HG03095 (cell line): ENCODE results near the gene ELAVL4.

ENCODE experiments used
- ATAC-seq: cut with Tn5 transposase; IDR thresholded peaks from one replicate; pipeline ENCODE4 v1.9.1; 2021; ENCODE audit warnings: moderate library complexity; ENCODE audit not compliant: unreplicated experiment

The ELAVL4 gene

GRCh38 chr1:50108497-50109059 is at the start of gene ELAVL4:
ELAVL4 (plus strand) TSS chr1:50108920; CDS start chr1:50109190, 270 bp downstream.
- no peak for ATAC-seq

- ATAC-seq: no peak
Observed at GRCh38 chr1:50060279-50060678, 48.4 kb upstream of the ELAVL4 start.

GRCh38 chr1:50066806-50067205 is 41.9 kb upstream of the ELAVL4 start:
- ATAC-seq: no peak

GRCh38 chr1:50074931-50075330 is 33.8 kb upstream of the ELAVL4 start:
- no peak for ATAC-seq

- ATAC-seq: no peak
Observed at GRCh38 chr1:50077273-50077672, 31.4 kb upstream of the ELAVL4 start.

- ATAC-seq: no peak
Observed at GRCh38 chr1:50080904-50081586, 27.7 kb upstream of the ELAVL4 start.

- no peak for ATAC-seq
Observed at GRCh38 chr1:50084389-50084788, 24.3 kb upstream of the ELAVL4 start.

GRCh38 chr1:50091068-50091467 is 17.7 kb upstream of the ELAVL4 start:
- ATAC-seq: no peak

GRCh38 chr1:50095716-50096115 is 13.0 kb upstream of the ELAVL4 start:
- no peak for ATAC-seq

- no peak for ATAC-seq
Observed at GRCh38 chr1:50097021-50097679, 11.6 kb upstream of the ELAVL4 start.

GRCh38 chr1:50097791-50098190 is 10.9 kb upstream of the ELAVL4 start:
- no peak for ATAC-seq

- ATAC-seq: no peak
Observed at GRCh38 chr1:50098591-50099021, 10.1 kb upstream of the ELAVL4 start.

GRCh38 chr1:50099654-50100053 is 9.1 kb upstream of the ELAVL4 start:
- no peak for ATAC-seq

GRCh38 chr1:50103615-50104081 is 5.1 kb upstream of the ELAVL4 start:
- no peak for ATAC-seq

- ATAC-seq: no peak
Observed at GRCh38 chr1:50105433-50105832, 3.3 kb upstream of the ELAVL4 start.

- no peak for ATAC-seq
Observed at GRCh38 chr1:50106095-50106761, 2.5 kb upstream of the ELAVL4 start.

GRCh38 chr1:50109116-50109515 is 396 bp downstream of the ELAVL4 start:
- no peak for ATAC-seq

GRCh38 chr1:50109647-50110075 is 941 bp downstream of the ELAVL4 start:
- ATAC-seq: no peak

GRCh38 chr1:50110151-50110550 is 1.4 kb downstream of the ELAVL4 start:
- no peak for ATAC-seq

- ATAC-seq: no peak
Observed at GRCh38 chr1:50110656-50111055, 1.9 kb downstream of the ELAVL4 start.

GRCh38 chr1:50111503-50111902 is 2.8 kb downstream of the ELAVL4 start:
- no peak for ATAC-seq

- ATAC-seq: no peak
Observed at GRCh38 chr1:50112193-50112592, 3.5 kb downstream of the ELAVL4 start.
